A549 (cell line): Measurements from ENCODE around the gene NR3C2.

ENCODE experiments used
- CBX8 ChIP-seq: fragments of 200-600 bp; sonication (generic); IDR thresholded peaks from 2 replicates; pipeline ENCODE4 v1.6.1; 2016
- CHD2 ChIP-seq: fragments of 150-350 bp; IDR thresholded peaks from 2 replicates; pipeline ENCODE4 v1.6.1; 2014; ENCODE audit warnings: low read length; ENCODE audit not compliant: partially characterized antibody
- CTCF ChIP-seq: fragments of >200 bp; sonication (Bioruptor Twin); formaldehyde crosslinking; IDR thresholded peaks from 3 replicates; pipeline ENCODE4 v1.5.1; 2016
- E2F6 ChIP-seq: IDR thresholded peaks from 2 replicates; pipeline ENCODE4 v1.6.1; 2012; ENCODE audit warnings: low read depth, borderline replicate concordance
- EP300 ChIP-seq, 2 experiments: fragments of >200 bp; sonication (Bioruptor Twin); formaldehyde crosslinking; IDR thresholded peaks; 2 replicates in 1 of 2; 3 replicates in 1 of 2; pipeline ENCODE4 v1.6.1; 2016 to 2017
- HMGXB4 ChIP-seq: fragments of 250-450 bp; sonication (Bioruptor Pico); IDR thresholded peaks from 2 replicates; pipeline ENCODE4 v1.5.0; 2021; ENCODE audit warnings: mild to moderate bottlenecking, moderate library complexity, borderline replicate concordance
- MAX ChIP-seq: IDR thresholded peaks from 2 replicates; pipeline ENCODE4 v1.6.1; 2012
- POLR2A ChIP-seq: IDR thresholded peaks from 2 replicates; pipeline ENCODE4 v1.6.1; 2012; ENCODE audit warnings: mild to moderate bottlenecking, low read length
- RAD21 ChIP-seq, 2 experiments: fragments of >200 bp in 1 of 2; sonication (Bioruptor Twin) in 1 of 2; formaldehyde crosslinking in 1 of 2; IDR thresholded peaks in 1 of 2; conservative IDR thresholded peaks in 1 of 2; 2 replicates in 1 of 2; 3 replicates in 1 of 2; pipeline ENCODE4 v1.6.1; 2012 to 2018; ENCODE audit warnings: inconsistent platforms in 1 of 2
- RFX5 ChIP-seq: fragments of 450-650 bp; IDR thresholded peaks from 2 replicates; pipeline ENCODE4 v1.7.1; 2014; ENCODE audit warnings: antibody characterized with exemption, mild to moderate bottlenecking, moderate library complexity
- SMC3 ChIP-seq: fragments of >200 bp; sonication (Bioruptor Twin); formaldehyde crosslinking; IDR thresholded peaks from 3 replicates; pipeline ENCODE4 v1.6.1; 2018; ENCODE audit warnings: inconsistent platforms
- ZNF302 ChIP-seq: fragments of 250-450 bp; sonication (Bioruptor Pico); IDR thresholded peaks from 2 replicates; pipeline ENCODE4 v1.9.0; 2021; ENCODE audit warnings: inconsistent platforms, mild to moderate bottlenecking, moderate library complexity
- TF ChIP-seq, protein P1 (sequence below): IDR thresholded peaks from 2 replicates; pipeline ENCODE4 v1.6.1; 2012

DNA sequence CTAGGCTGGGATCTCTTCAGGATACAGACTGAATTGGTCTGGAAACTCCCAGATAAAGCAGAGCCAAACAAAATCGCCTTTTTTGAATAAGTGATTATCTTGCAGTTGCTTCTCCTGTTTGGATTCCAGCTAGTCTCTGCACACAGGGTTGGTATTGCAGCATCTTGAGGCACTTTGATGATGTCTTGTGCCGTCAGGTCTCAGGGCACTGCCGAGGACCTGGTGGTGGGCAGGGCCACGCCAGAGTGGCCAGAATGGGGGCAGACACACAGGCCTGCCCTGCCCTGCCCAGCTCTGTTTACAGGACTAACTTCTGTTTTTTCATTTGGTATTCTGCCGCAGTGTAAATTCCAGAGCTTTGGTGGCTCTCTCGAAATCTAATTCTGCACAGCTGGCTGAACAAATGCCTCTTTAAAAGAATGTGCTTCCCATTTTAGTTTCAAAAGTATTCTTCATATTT lies 276.1 kb downstream of the NR3C2 start:
- TF ChIP-seq RFX5 (no peak), MAX (no peak), POLR2A (no peak), CTCF (no peak), HMGXB4 (CRISPR knock-in tag) (no peak), EP300 (IDR thresholded peaks at IDR 0.05) (no peak), CBX8 (no peak), ZNF302 (CRISPR knock-in tag) (no peak), RAD21 (conservative IDR thresholded peaks at IDR 0.05 in 1 of 2, IDR thresholded peaks at IDR 0.05 in 1 of 2) (no peak), CHD2 (no peak), SMC3 (no peak), E2F6 (no peak)
- TF ChIP-seq, protein P1, sequence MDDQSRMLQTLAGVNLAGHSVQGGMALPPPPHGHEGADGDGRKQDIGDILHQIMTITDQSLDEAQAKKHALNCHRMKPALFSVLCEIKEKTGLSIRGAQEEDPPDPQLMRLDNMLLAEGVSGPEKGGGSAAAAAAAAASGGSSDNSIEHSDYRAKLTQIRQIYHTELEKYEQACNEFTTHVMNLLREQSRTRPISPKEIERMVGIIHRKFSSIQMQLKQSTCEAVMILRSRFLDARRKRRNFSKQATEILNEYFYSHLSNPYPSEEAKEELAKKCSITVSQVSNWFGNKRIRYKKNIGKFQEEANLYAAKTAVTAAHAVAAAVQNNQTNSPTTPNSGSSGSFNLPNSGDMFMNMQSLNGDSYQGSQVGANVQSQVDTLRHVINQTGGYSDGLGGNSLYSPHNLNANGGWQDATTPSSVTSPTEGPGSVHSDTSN, result no peak
